H1 (cell line): ENCODE data around the gene WDR53. TPM values are rescaled to one million over a fixed set of nuclear protein-coding genes. Genes with fewer than 3 reads are reported as not detected.

Source experiments
- ATF2 ChIP-seq: IDR thresholded peaks from 2 replicates; pipeline ENCODE4 v1.6.1; 2012; ENCODE audit warnings: low read length, inconsistent platforms
- CTCF ChIP-seq, 3 experiments: IDR thresholded peaks; 1 replicate in 2 of 3; 2 replicates in 1 of 3; pipeline versions ENCODE4 v1.5.1 to v1.6.1; 2011; ENCODE audit warnings: low read length in 3 of 3, mild to moderate bottlenecking in 3 of 3, inconsistent platforms in 2 of 3, low read depth in 1 of 3, moderate library complexity in 1 of 3; ENCODE audit not compliant: insufficient read depth in 1 of 3; ENCODE audit errors: control extremely low read depth in 1 of 3
- SIN3A ChIP-seq, 2 experiments: IDR thresholded peaks in 1 of 2; conservative IDR thresholded peaks in 1 of 2; 2 replicates each; pipeline ENCODE4 v1.6.1; 2011 to 2012; ENCODE audit warnings: low read length in 2 of 2, improper control_type of control experiment in 1 of 2, low read depth in 1 of 2, mild to moderate bottlenecking in 1 of 2
- polyA plus RNA-seq, 7 experiments: library from polyadenylated mRNA; depleted of rRNA in 3 of 7; stranded (reverse) in 5 of 7; unstranded in 2 of 7; fragments of >200 nt in 5 of 7; fragments of 200-250 nt in 2 of 7; gene quantifications; 1 replicate in 5 of 7; 2 replicates in 1 of 7; 4 replicates in 1 of 7; pipeline versions ENCODE4 v1.2.1 to v1.2.3, GENCODE V29; 2011 to 2013; ENCODE audit warnings: missing spikeins in 2 of 7, mixed read lengths in 2 of 7
- total RNA-seq: library from RNA; stranded (reverse); fragmentation: NEBNext Ultra II Directional; extraction: Animal tissue kit (Norgen Biotek cat#: 25700); gene quantifications from 2 replicates; pipeline ENCODE4 v1.2.1, GENCODE V29; 2021

The WDR53 gene
- total and polyA plus RNA-seq, 2 of the 8 experiments (the other 6 are each of a cell fraction or from before 2014, with no cell fraction given) = 7.4 to 18.8 TPM

- TF ChIP-seq SIN3A (conservative IDR thresholded peaks at IDR 0.05 in 1 of 2, IDR thresholded peaks at IDR 0.05 in 1 of 2; ENCODE audit: low read depth in 1 of 2, low read length in 2 of 2) = peak in 1 of 2 experiments; percentile 93; a peak in 2 of 4 replicates
- TF ChIP-seq ATF2 = peak; percentile 81
- TF ChIP-seq CTCF (IDR thresholded peaks at IDR 0.05; ENCODE audit: control extremely low read depth in 1 of 3, insufficient read depth in 1 of 3, low read depth in 1 of 3, low read length in 3 of 3) = no peak
These were observed at the start of gene WDR53, which contains the start of gene FBXO45 (continued) for GRCh38 chr3:196568246-196569002.
